Effector memory CD8-positive, alpha-beta T cell (primary cell): ENCODE results near the gene LINGO3.
"Not testable (repeated sequence)": the region's sequence is repeated elsewhere in the genome, so short reads cannot be mapped to it uniquely, and the experiment has no call there.

Experiments
- ATAC-seq: fragments of 150-1000 bp; cut with Tn5 transposase; replicated peaks from 2 replicates; pipeline ENCODE4 v1.10.0; 2021; ENCODE audit warnings: mild to moderate bottlenecking, moderate library complexity
- DNase-seq, 3 experiments: peaks; one replicate each; pipeline ENCODE4 v3.0.0; 2021
- H3K27ac Mint-ChIP-seq, 2 donors: one replicate each; pipeline ENCODE4 v1.8.0; 2022; ENCODE audit warnings: mild to moderate bottlenecking in 2 of 2, mixed read lengths in 2 of 2, moderate library complexity in 2 of 2
- H3K27me3 Mint-ChIP-seq, 2 donors: one replicate each; pipeline ENCODE4 v1.8.0; 2022; ENCODE audit warnings: mixed read lengths in 2 of 2
- H3K36me3 Mint-ChIP-seq: one replicate; pipeline ENCODE4 v1.8.0; 2022; ENCODE audit warnings: mild to moderate bottlenecking, moderate library complexity, mixed read lengths; ENCODE audit not compliant: insufficient read depth
- H3K4me1 Mint-ChIP-seq, 2 donors: one replicate each; pipeline ENCODE4 v1.8.0; 2022; ENCODE audit warnings: low read depth in 2 of 2, mixed read lengths in 2 of 2
- H3K4me3 Mint-ChIP-seq, 2 donors: one replicate each; pipeline ENCODE4 v1.8.0; 2022; ENCODE audit warnings: mild to moderate bottlenecking in 2 of 2, mixed read lengths in 2 of 2, moderate library complexity in 2 of 2
- H3K9me3 Mint-ChIP-seq, 2 donors: one replicate each; pipeline ENCODE4 v1.8.0; 2022; ENCODE audit warnings: mixed read lengths in 2 of 2

The LINGO3 gene

GRCh38 chr19:2282862-2283237, 25.1 kb downstream of the LINGO3 start:
- H3K36me3 Mint-ChIP-seq: peaks cover 78% of the 10 kb centered on the region
- peak overlapping the region; percentile 81 to 84 for H3K4me3 Mint-ChIP-seq
- H3K27ac Mint-ChIP-seq: peak overlapping the region; percentile 89 to 90
- no peaks in the 10 kb centered on the region for H3K27me3 Mint-ChIP-seq
- peaks cover 13 to 16% of the 10 kb centered on the region in 2 donors for H3K4me1 Mint-ChIP-seq
- ATAC-seq: no peak
- DNase-seq: no peak
- no peaks in the 10 kb centered on the region for H3K9me3 Mint-ChIP-seq

DNA sequence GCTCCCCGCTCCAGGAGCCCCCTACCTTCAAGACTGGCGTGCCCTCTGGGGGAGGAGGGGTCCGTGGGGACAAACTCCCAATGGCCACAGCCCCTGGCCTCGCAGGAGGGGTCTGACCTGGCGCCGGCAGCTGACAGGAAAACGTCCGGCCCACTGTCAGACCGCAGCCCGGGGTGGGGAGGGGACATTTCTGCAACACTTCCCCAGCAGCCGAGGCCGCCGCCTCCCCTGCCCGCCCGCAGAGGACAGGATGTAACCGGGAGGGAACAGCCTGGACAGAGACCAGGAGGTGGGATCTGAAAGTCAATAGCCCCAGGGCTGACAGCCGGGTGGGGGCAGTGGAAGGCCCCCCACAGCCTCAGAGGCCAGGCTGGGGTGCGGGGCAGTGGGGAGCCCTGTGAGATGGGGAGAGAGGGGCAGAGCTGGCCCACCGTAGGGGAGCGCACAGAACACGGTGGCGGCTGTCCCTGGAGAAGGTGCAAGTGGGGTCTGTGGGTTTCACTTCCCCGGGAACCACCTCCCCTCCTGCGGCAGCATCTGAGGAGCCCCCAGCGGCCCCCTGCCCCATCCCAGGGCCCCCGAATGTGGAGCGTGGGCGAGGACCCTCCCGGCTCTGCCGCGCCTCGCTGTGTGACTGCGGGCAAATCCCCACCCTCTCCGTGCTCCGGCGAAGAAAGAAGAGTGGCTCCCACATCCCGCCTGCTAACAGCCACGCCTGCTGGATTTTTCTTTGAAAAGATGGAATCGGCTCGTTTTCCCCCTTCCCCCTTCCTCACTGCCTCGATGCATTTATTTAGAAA, 25.7 kb downstream of the LINGO3 start, which contains the start of gene PEAK3:
Gene PEAK3, minus strand, starts transcription at position 114 of the 800 bp plus-strand sequence. CDS start 1,244 bp downstream, outside the sequence.
- peak within 1 kb of the TSS; percentile 81 to 84 for H3K4me3 Mint-ChIP-seq
- peaks cover 14 to 16% of the 10 kb centered on the region in 2 donors for H3K4me1 Mint-ChIP-seq
- no peaks in the 10 kb centered on the region for H3K9me3 Mint-ChIP-seq
- DNase-seq (peak in 2 of 3 experiments; percentile 38 to 45), ATAC-seq (peak; percentile 66)
- peaks cover 83% of the 10 kb centered on the region for H3K36me3 Mint-ChIP-seq
- H3K27me3 Mint-ChIP-seq: no peaks in the 10 kb centered on the region
- peak within 1 kb of the TSS; percentile 89 to 90 for H3K27ac Mint-ChIP-seq

DNA sequence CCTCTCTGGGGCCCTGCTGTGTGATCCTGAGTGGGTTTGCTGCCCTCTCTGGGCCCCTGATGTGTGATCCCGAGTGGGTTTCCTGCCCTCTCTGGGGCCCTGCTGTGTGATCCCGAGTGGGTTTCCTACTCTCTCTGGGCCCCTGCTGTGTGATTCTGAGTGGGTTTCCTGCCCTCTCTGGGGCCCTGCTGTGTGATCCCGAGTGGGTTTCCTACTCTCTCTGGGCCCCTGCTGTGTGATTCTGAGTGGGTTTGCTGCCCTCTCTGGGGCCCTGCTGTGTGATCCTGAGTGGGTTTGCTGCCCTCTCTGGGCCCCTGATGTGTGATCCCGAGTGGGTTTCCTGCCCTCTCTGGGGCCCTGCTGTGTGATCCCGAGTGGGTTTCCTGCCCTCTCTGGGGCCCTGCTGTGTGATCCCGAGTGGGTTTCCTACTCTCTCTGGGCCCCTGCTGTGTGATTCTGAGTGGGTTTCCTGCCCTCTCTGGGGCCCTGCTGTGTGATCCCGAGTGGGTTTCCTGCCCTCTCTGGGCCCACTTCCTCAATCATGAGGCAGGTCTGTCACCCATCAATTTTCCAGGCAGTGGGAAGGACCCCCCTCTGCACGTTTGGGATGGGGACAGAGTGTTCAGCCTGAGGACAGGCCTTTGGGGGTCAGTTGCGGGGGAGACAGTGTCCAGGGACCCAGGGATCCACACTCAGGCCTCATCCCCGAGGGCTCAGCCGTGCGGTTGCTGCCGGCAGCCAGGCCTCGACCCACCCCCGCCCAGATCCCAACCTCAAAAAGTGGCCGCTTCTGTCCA, 26.5 kb downstream of the LINGO3 start:
- peak overlapping the region; percentile 89 to 90 for H3K27ac Mint-ChIP-seq
- not testable (repeated sequence) for ATAC-seq, DNase-seq, H3K27me3 Mint-ChIP-seq, H3K9me3 Mint-ChIP-seq
- H3K4me1 Mint-ChIP-seq: peaks cover 15 to 16% of the 10 kb centered on the region in 2 donors
- H3K36me3 Mint-ChIP-seq: peaks cover 86% of the 10 kb centered on the region
- H3K4me3 Mint-ChIP-seq: peak overlapping the region; percentile 81 to 84

GRCh38 chr19:2280633-2281264, 27.2 kb downstream of the LINGO3 start:
- H3K27me3 Mint-ChIP-seq: no peaks in the 10 kb centered on the region
- ATAC-seq: no peak
- peaks cover 15 to 16% of the 10 kb centered on the region in 2 donors for H3K4me1 Mint-ChIP-seq
- H3K27ac Mint-ChIP-seq: peak overlapping the region in 1 of 2 donors; percentile 67
- H3K9me3 Mint-ChIP-seq: no peaks in the 10 kb centered on the region
- peaks cover 85% of the 10 kb centered on the region for H3K36me3 Mint-ChIP-seq
- H3K4me3 Mint-ChIP-seq: peak overlapping the region in 1 of 2 donors; percentile 5
- DNase-seq: no peak

DNA sequence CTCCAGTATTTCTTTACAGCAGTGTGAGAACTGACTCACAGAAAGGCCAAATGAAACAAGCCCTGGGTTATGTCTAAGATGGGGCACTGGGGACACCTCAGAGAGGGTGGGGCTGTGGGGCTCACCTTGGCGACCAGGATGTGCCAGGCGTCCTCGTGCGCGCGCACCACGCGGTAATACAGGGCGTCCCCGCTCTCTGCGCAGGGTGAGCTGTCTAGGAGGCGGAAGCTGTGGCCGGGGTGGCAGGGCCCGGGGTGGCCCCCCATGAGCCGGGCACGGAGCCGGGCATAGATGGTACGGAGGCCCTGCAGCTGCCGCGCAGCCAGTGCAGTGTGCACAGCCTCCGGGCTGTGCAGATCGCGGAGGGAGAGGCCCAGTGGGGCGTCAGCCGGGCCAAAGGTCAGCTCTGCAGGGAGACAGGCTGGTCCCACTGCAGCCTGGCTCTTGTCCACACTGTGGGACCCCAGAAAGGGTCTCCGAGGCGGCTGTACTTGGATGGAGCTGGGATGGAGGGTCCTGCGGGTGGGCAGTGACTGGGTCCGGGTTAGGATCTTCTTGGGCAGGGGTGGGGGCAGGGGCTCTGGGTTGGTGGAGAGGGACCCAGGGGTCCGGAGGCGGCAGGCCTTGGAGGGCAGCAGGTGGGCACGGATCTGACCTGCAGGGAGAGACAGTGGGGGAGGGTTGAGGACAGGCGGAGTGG, 29.3 kb downstream of the LINGO3 start:
- peaks cover 88% of the 10 kb centered on the region for H3K36me3 Mint-ChIP-seq
- H3K4me1 Mint-ChIP-seq: peaks cover 24 to 29% of the 10 kb centered on the region in 2 donors
- peak overlapping the region in 1 of 2 donors; percentile 53 for H3K4me3 Mint-ChIP-seq
- H3K27ac Mint-ChIP-seq: peak overlapping the region; percentile 52 to 90
- DNase-seq (no peak), ATAC-seq (no peak)
- H3K9me3 Mint-ChIP-seq: no peaks in the 10 kb centered on the region
- H3K27me3 Mint-ChIP-seq: no peaks in the 10 kb centered on the region

DNA sequence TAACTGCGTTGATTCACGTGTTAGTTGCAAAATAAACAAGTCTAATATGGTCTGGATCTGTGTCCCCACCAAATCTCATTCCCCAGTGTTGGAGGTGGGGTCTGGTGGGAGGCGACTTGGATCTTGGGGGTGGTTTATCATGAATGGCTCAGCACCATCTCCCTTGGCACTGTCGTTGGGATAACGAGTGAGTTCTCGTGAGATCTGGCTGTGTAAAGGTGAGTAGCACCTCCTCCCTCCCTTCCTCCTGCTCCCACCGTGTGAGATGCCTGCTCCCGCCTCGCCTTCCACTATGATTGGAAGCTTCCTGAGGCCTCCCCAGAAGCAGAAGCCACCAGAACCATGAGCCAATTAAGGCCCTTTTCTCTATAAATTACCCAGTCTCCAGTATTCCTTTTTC, 30.8 kb downstream of the LINGO3 start:
- Mint-ChIP-seq H3K9me3 (no peaks in the 10 kb centered on the region), H3K4me3 (no peak overlapping the region), H3K36me3 (peaks cover 89% of the 10 kb centered on the region), H3K27ac (peak overlapping the region in 1 of 2 donors; percentile 69), H3K27me3 (no peaks in the 10 kb centered on the region), H3K4me1 (peaks cover 21 to 31% of the 10 kb centered on the region in 2 donors)
- DNase-seq (no peak), ATAC-seq (no peak)

- DNase-seq: no peak
- Mint-ChIP-seq H3K27me3 (no peaks in the 10 kb centered on the region), H3K9me3 (no peaks in the 10 kb centered on the region), H3K36me3 (peaks cover 89% of the 10 kb centered on the region), H3K27ac (peak overlapping the region in 1 of 2 donors; percentile 69), H3K4me3 (peak overlapping the region in 1 of 2 donors; percentile 17), H3K4me1 (peaks cover 21 to 29% of the 10 kb centered on the region in 2 donors)
- no peak for ATAC-seq
Measured at GRCh38 chr19:2276429-2276986, 31.4 kb downstream of the LINGO3 start.

GRCh38 chr19:2275588-2276428, 32.1 kb downstream of the LINGO3 start:
- Mint-ChIP-seq H3K36me3 (peaks cover 93% of the 10 kb centered on the region), H3K9me3 (no peaks in the 10 kb centered on the region), H3K27ac (peak overlapping the region in 1 of 2 donors; percentile 99), H3K4me1 (peaks cover 25 to 31% of the 10 kb centered on the region in 2 donors), H3K27me3 (no peaks in the 10 kb centered on the region), H3K4me3 (no peak overlapping the region)
- no peak for DNase-seq
- ATAC-seq: no peak

- Mint-ChIP-seq H3K9me3 (no peaks in the 10 kb centered on the region), H3K36me3 (peaks cover 93% of the 10 kb centered on the region), H3K4me3 (peak overlapping the region in 1 of 2 donors; percentile 95), H3K27ac (peak overlapping the region; percentile 8 to 99), H3K4me1 (peaks cover 25 to 31% of the 10 kb centered on the region in 2 donors), H3K27me3 (no peaks in the 10 kb centered on the region)
- ATAC-seq (no peak), DNase-seq (no peak)
Measured at GRCh38 chr19:2274931-2275535, 32.9 kb downstream of the LINGO3 start.

DNA sequence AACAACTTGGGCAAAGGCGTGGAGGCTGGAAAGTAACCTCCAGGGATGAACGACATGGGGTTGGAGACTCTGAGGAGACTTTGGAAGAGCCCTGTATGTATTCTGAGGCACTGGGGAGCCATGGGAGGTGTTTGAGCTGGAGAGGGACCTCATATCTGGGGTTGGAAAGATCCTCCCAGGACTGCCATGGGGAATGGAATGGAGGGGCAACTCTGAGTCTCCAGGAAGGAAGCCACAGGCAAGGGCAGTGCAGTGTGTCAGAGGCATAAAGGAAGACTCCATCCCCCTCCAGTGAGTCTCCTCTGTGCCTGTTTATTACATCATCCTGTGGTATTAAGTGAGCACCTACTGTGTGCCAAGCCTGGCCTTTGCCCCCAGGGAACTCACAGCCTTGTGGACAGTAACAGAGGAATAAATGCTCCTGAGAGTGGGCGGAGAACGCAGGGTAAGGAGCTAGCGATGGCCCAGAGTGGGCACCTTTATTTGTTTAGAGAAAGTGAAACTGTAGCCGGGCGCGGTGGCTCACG, 33.7 kb downstream of the LINGO3 start:
- peak overlapping the region; percentile 95 to 99 for H3K27ac Mint-ChIP-seq
- DNase-seq: no peak
- H3K4me3 Mint-ChIP-seq: peak overlapping the region; percentile 95
- no peak for ATAC-seq
- H3K4me1 Mint-ChIP-seq: peaks cover 25 to 31% of the 10 kb centered on the region in 2 donors
- no peaks in the 10 kb centered on the region for H3K27me3 Mint-ChIP-seq
- no peaks in the 10 kb centered on the region for H3K9me3 Mint-ChIP-seq
- peaks cover 96% of the 10 kb centered on the region for H3K36me3 Mint-ChIP-seq

- H3K4me3 Mint-ChIP-seq: peak overlapping the region; percentile 95
- ATAC-seq (peak; percentile 48), DNase-seq (peak; percentile 77 to 80 (median 77))
- peaks cover 25 to 31% of the 10 kb centered on the region in 2 donors for H3K4me1 Mint-ChIP-seq
- peaks cover 96% of the 10 kb centered on the region for H3K36me3 Mint-ChIP-seq
- no peaks in the 10 kb centered on the region for H3K27me3 Mint-ChIP-seq
- H3K27ac Mint-ChIP-seq: peak overlapping the region; percentile 95 to 99
- no peaks in the 10 kb centered on the region for H3K9me3 Mint-ChIP-seq
Measured at GRCh38 chr19:2273356-2274184, 34.4 kb downstream of the LINGO3 start.
